Gastroesophageal sphincter (tissue), 4 donors: ENCODE data around the gene CDH15. TPM values are rescaled to one million over a fixed set of nuclear protein-coding genes. Genes with fewer than 3 reads are reported as not detected.

ENCODE experiments used
- ATAC-seq: fragments of 150-250 bp; one replicate; pipeline ENCODE4 v1.9.1; 2016; ENCODE audit warnings: mild to moderate bottlenecking, moderate library complexity
- H3K27ac ChIP-seq, 4 donors: fragments of 200-600 bp; sonication (generic) in 3 of 4; 1 replicate in 3 of 4; 2 replicates in 1 of 4; pipeline ENCODE4 v1.5.1; 2016 to 2019
- H3K27me3 ChIP-seq: fragments of 200-600 bp; sonication (generic); one replicate; pipeline ENCODE4 v1.5.1; 2019
- H3K36me3 ChIP-seq, 2 donors: fragments of 200-600 bp; sonication (generic); one replicate each; pipeline ENCODE4 v1.5.1; 2019; ENCODE audit warnings: control low read depth in 1 of 2
- H3K4me1 ChIP-seq, 3 donors: fragments of 200-600 bp; sonication (generic); 1 replicate in 2 of 3; 2 replicates in 1 of 3; pipeline ENCODE4 v1.5.1; 2016 to 2019; ENCODE audit warnings: control low read depth in 2 of 3
- H3K4me3 ChIP-seq, 2 donors: fragments of 200-600 bp; sonication (generic); one replicate each; pipeline ENCODE4 v1.5.1; 2019; ENCODE audit warnings: mild to moderate bottlenecking in 1 of 2, moderate library complexity in 1 of 2
- H3K9me3 ChIP-seq, 3 donors: fragments of 200-600 bp; sonication (generic); one replicate each; pipeline ENCODE4 v1.5.1; 2017 to 2019; ENCODE audit warnings: control low read depth in 2 of 3
- EP300 ChIP-seq: sonication (generic); formaldehyde crosslinking; IDR thresholded peaks from one replicate; pipeline ENCODE4 v1.6.1; 2017; ENCODE audit warnings: antibody characterized with exemption, mild to moderate bottlenecking
- POLR2A ChIP-seq, 2 donors: fragments of 450-650 bp; IDR thresholded peaks; one replicate each; pipeline ENCODE4 v1.6.1; 2017; ENCODE audit warnings: antibody characterized with exemption in 2 of 2, mild to moderate bottlenecking in 2 of 2, moderate library complexity in 1 of 2
- POLR2AphosphoS5 ChIP-seq: sonication (generic); formaldehyde crosslinking; IDR thresholded peaks from one replicate; pipeline ENCODE4 v1.6.1; 2017; ENCODE audit warnings: antibody characterized with exemption
- WGBS, 2 donors: methylation state at CpG; one replicate each; pipeline ENCODE4 v1.1.5; 2018; ENCODE audit warnings: low coverage in 1 of 2; 5-methylcytosine and 5-hydroxymethylcytosine counted together
- total RNA-seq, 4 donors: library from RNA; depleted of rRNA; stranded (reverse); fragments of >200 nt; gene quantifications; one replicate each; pipeline ENCODE4 v1.1.0, GENCODE V29; 2016
- TF ChIP-seq, protein P1 (sequence below), 4 experiments: fragments of 200-600 bp in 2 of 4; fragments of 450-650 bp in 2 of 4; sonication (generic) in 1 of 4; IDR thresholded peaks; one replicate each; pipeline ENCODE4 v1.5.1; 2017 to 2019; ENCODE audit warnings: antibody characterized with exemption in 4 of 4, mild to moderate bottlenecking in 2 of 4, moderate library complexity in 2 of 4

Gene CDH15
- total RNA-seq, 4 donors from 2014 or later: 0.15 to 1.1 (median 0.27) TPM; not detected in 1

DNA sequence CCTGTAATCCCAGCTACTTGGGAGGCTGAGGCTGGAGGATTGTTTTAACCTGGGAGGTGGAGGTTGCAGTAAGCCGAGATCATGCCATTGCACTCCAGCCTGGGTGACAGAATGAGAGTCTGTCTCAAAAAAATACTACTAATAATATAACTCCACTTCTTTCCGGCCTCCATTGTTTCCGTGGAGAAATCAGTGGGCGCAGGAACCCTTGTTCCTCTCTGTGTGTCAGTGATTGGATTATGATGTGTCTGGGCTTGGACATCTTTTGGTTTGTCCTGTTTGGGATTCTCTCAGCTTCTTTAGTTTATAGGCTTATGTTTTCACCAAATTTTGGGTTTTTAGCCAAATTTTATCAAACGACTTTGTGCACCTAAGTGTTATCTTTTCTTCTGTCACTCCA, 41.1 kb upstream of the CDH15 start:
- Histone ChIP-seq H3K36me3 (peaks cover 0 to 79% of the 10 kb centered on the region in 2 donors), H3K27ac (no peak overlapping the region)

DNA sequence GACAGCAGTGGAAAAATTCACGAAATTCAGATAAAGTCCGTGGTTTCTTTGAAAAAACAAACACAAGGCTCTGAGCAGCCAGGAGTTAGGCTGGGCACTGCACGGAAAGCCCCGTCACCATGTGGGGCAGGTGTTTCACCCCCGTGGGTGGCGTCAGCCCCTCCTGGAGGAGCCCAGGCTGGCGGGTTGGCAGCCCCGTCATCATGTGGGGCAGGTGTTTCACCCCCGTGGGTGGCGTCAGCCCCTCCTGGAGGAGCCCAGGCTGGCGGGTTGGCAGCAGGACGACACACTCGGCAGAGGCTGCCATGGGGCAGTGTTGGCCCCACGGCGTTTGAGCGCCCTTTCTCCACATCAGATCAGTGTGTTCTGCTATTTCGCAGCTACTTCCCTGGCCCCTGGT, 39.8 kb upstream of the CDH15 start:
- TF ChIP-seq POLR2AphosphoS5: no peak
- Histone ChIP-seq H3K4me3 (no peak overlapping the region), H3K9me3 (no peaks in the 10 kb centered on the region), H3K4me1 (no peaks in the 10 kb centered on the region), H3K27ac (no peak overlapping the region), H3K36me3 (peaks cover 0 to 79% of the 10 kb centered on the region in 2 donors), H3K27me3 (no peaks in the 10 kb centered on the region)
- ATAC-seq: no peak
- WGBS, 2 donors: 93 to 97% methylated on average over 3 to 6 of the region's 17 CpGs

More for the DNA sequence above, 41.1 kb upstream of the CDH15 start:
- Histone ChIP-seq H3K27me3 (no peaks in the 10 kb centered on the region), H3K4me1 (no peaks in the 10 kb centered on the region), H3K4me3 (no peak overlapping the region), H3K9me3 (peaks cover 0 to 8% (median 0%) of the 10 kb centered on the region in 3 donors)
- 91 to 94% methylated on average over 5 of the region's 5 CpGs for WGBS, 2 donors
- TF ChIP-seq POLR2A (IDR thresholded peaks at IDR 0.05): no peak
- TF ChIP-seq EP300: no peak
- TF ChIP-seq POLR2AphosphoS5: no peak
- TF ChIP-seq, protein P1, sequence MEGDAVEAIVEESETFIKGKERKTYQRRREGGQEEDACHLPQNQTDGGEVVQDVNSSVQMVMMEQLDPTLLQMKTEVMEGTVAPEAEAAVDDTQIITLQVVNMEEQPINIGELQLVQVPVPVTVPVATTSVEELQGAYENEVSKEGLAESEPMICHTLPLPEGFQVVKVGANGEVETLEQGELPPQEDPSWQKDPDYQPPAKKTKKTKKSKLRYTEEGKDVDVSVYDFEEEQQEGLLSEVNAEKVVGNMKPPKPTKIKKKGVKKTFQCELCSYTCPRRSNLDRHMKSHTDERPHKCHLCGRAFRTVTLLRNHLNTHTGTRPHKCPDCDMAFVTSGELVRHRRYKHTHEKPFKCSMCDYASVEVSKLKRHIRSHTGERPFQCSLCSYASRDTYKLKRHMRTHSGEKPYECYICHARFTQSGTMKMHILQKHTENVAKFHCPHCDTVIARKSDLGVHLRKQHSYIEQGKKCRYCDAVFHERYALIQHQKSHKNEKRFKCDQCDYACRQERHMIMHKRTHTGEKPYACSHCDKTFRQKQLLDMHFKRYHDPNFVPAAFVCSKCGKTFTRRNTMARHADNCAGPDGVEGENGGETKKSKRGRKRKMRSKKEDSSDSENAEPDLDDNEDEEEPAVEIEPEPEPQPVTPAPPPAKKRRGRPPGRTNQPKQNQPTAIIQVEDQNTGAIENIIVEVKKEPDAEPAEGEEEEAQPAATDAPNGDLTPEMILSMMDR (IDR thresholded peaks at IDR 0.05): no peak
- ATAC-seq: no peak

DNA sequence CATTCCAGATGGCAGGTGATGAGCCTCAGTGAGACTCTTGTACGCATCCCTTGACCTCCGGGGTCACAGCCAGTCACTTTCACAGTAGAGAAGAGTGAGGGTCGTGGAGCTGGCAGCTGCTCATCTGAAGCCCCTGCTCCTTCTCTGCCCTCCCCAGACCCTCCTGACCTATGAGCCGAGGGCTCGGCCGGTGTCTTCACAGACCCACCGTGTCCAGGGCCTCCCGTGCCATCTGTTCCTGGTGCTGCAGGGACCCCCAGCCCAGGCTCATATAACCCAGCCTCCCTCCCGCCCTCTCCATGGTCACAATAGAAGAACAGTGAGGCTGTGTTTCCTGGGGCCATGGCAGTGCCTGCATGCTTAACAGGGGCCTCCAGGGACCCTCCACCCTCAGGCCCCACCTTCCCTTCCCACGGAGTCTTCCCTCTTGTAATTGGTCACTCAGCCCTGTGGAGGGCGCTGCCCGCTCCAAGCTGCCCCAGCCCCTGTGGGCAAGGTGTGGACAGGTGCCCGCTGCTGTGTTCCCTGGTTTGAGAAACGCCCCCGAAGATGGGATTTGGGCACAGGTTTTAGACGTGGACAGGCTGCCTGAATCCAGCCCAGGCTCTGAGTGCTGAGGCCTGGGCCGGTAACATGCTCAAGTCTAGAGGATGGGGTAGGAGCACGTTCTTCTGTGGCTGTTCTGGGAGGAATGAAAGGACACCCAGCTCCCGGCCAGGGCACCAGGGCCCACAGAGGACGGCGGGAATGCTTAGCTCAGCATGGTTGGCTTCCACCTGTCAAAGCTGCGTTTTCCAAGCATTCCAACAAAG, 39.1 kb upstream of the CDH15 start:
- Histone ChIP-seq H3K36me3 (peaks cover 0 to 85% of the 10 kb centered on the region in 2 donors), H3K9me3 (no peaks in the 10 kb centered on the region), H3K27ac (no peak overlapping the region), H3K4me1 (no peaks in the 10 kb centered on the region), H3K27me3 (no peaks in the 10 kb centered on the region), H3K4me3 (no peak overlapping the region)
- ATAC-seq: no peak
- no peak for TF ChIP-seq EP300
- TF ChIP-seq POLR2A (IDR thresholded peaks at IDR 0.05): no peak
- TF ChIP-seq, protein P1 (IDR thresholded peaks at IDR 0.05): no peak
- no peak for TF ChIP-seq POLR2AphosphoS5
- 92 to 94% methylated on average over 4 to 7 of the region's 22 CpGs for WGBS, 2 donors

DNA sequence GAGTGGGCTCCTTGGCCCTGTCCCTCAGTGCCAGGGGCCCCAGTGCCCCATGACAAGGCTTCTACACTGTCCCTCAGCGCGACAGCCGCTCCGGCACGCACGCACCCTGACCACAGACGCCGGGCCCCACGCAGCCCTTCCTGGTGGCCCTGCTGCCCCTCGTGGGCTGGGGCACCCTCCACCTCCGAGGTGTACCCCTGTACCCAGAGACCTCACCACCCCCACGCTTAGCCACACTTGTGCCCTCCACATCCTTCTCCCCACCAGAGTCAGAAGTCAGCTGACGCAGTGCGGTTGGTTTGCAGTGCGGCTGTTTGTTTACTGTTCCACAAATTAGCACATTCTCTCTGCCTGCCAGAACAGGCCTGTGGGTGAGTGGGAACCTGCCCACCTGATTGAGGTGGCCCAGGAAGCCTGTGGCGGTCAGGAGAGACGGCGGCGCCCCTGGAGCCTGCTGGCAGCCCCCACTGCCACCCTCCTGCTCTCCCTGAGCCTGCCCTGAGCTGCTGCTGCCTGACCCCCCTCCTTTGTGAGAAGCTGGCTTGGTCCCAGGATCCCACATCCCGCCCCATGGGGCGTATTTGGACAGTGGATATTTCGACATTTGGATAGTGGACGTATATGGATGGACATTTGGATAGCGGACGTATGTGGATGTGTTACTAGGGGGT, 38.0 kb upstream of the CDH15 start:
- H3K27me3 ChIP-seq: no peaks in the 10 kb centered on the region
- H3K4me3 ChIP-seq: no peak overlapping the region
- H3K27ac ChIP-seq: no peak overlapping the region
- no peak for ATAC-seq
- no peaks in the 10 kb centered on the region for H3K9me3 ChIP-seq
- WGBS, 2 donors: 85% methylated on average over 6 of the region's 25 CpGs; no CpG with 5 or more reads in 1 of the 2 donors
- TF ChIP-seq, protein P1 (IDR thresholded peaks at IDR 0.05): no peak
- TF ChIP-seq POLR2A (IDR thresholded peaks at IDR 0.05) (no peak), POLR2AphosphoS5 (no peak), EP300 (no peak)
- H3K4me1 ChIP-seq: no peaks in the 10 kb centered on the region
- peaks cover 0 to 96% of the 10 kb centered on the region in 2 donors for H3K36me3 ChIP-seq

DNA sequence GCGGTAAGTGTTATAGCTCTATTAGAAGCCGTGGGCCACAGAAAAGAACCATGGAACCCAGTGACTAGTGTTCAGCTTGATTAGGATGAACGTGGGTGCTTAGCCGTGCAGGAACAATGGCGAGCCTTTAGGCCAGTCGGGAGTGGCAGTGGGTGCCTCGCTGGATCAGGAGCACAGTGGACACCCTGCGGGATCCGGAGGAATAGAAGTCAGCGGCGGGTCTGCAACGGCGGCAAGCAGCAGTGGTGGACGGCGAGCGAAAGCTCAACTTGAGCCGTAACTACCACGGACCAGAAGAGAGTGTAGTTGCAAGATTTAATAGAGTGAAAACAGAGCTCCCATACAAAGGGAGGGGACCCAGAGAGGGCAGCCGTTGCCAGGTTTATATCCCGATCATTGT, 37.3 kb upstream of the CDH15 start:
- no peak overlapping the region for H3K4me3 ChIP-seq
- no peak overlapping the region for H3K27ac ChIP-seq
- 94% methylated on average over 12 to 19 of the region's 20 CpGs for WGBS, 2 donors
- no peaks in the 10 kb centered on the region for H3K4me1 ChIP-seq
- H3K27me3 ChIP-seq: no peaks in the 10 kb centered on the region
- no peak for ATAC-seq
- TF ChIP-seq, protein P1 (IDR thresholded peaks at IDR 0.05): no peak
- TF ChIP-seq EP300 (no peak), POLR2AphosphoS5 (no peak), POLR2A (IDR thresholded peaks at IDR 0.05) (no peak)
- H3K36me3 ChIP-seq: peaks cover 0 to 96% of the 10 kb centered on the region in 2 donors
- no peaks in the 10 kb centered on the region for H3K9me3 ChIP-seq
